Loucy (cell line): ENCODE measurements around the gene PROB1.

ENCODE experiments used
- H2AFZ ChIP-seq: fragments of 200-600 bp; sonication (generic); 2 replicates; pipeline ENCODE4 v1.6.0; 2016; ENCODE audit warnings: antibody characterized with exemption, mild to moderate bottlenecking, low read length, moderate library complexity
- H3F3A ChIP-seq: fragments of 200-600 bp; 2 replicates; pipeline ENCODE4 v1.6.0; 2016; ENCODE audit warnings: antibody characterized with exemption, low read depth, mild to moderate bottlenecking
- H3K27me3 ChIP-seq: fragments of 200-600 bp; sonication (generic); 2 replicates; pipeline ENCODE4 v1.6.1; 2014; ENCODE audit warnings: low read length, mild to moderate bottlenecking; ENCODE audit not compliant: insufficient read depth, poor library complexity, severe bottlenecking
- H3K36me3 ChIP-seq: fragments of 200-600 bp; sonication (generic); 2 replicates; pipeline ENCODE4 v1.6.1; 2016; ENCODE audit warnings: low read length; ENCODE audit not compliant: insufficient read depth
- H3K4me1 ChIP-seq: fragments of 200-600 bp; sonication (generic); 2 replicates; pipeline ENCODE4 v1.5.1; 2014; ENCODE audit warnings: low read length, mild to moderate bottlenecking; ENCODE audit not compliant: insufficient read depth, poor library complexity, severe bottlenecking
- H3K4me2 ChIP-seq: fragments of 200-600 bp; sonication (generic); 2 replicates; pipeline ENCODE4 v1.6.0; 2014; ENCODE audit warnings: antibody characterized with exemption, low read length, low read depth, mild to moderate bottlenecking; ENCODE audit not compliant: poor library complexity, severe bottlenecking
- H3K4me3 ChIP-seq: fragments of 200-600 bp; sonication (generic); 2 replicates; pipeline ENCODE4 v1.5.1; 2014; ENCODE audit warnings: low read length, mild to moderate bottlenecking, mixed read lengths; ENCODE audit not compliant: poor library complexity, severe bottlenecking
- H3K79me2 ChIP-seq: fragments of 200-600 bp; sonication (generic); 2 replicates; pipeline ENCODE4 v1.6.1; 2014; ENCODE audit warnings: low read length; ENCODE audit not compliant: insufficient read depth
- H3K9ac ChIP-seq: fragments of 200-600 bp; sonication (generic); 2 replicates; pipeline ENCODE4 v1.6.0; 2014; ENCODE audit warnings: mild to moderate bottlenecking, low read depth, low read length, moderate library complexity; ENCODE audit not compliant: poor library complexity, severe bottlenecking
- H3K9me2 ChIP-seq: fragments of 200-600 bp; sonication (generic); replicated peaks from 2 replicates; pipeline ENCODE4 v1.6.1; 2016; ENCODE audit warnings: low read depth, low read length, mixed read lengths
- H3K9me3 ChIP-seq: fragments of 200-600 bp; sonication (generic); 2 replicates; pipeline ENCODE4 v1.6.1; 2014; ENCODE audit warnings: mild to moderate bottlenecking, antibody characterized with exemption, low read length, low read depth; ENCODE audit not compliant: insufficient read depth
- H4K20me1 ChIP-seq: fragments of 200-600 bp; sonication (generic); 2 replicates; pipeline ENCODE4 v1.6.0; 2014; ENCODE audit warnings: antibody characterized with exemption, low read length, mild to moderate bottlenecking; ENCODE audit not compliant: insufficient read depth, poor library complexity, severe bottlenecking
- CTCF ChIP-seq: fragments of 200-600 bp; sonication (generic); conservative IDR thresholded peaks from 2 replicates; pipeline ENCODE4 v1.5.1; 2014; ENCODE audit warnings: mild to moderate bottlenecking, antibody characterized with exemption, low read length
- EZH2phosphoT487 ChIP-seq: fragments of 200-600 bp; IDR thresholded peaks from 2 replicates; pipeline ENCODE4 v1.6.1; 2018; ENCODE audit warnings: antibody characterized with exemption, mild to moderate bottlenecking, moderate library complexity, borderline replicate concordance

The PROB1 gene

GRCh38 chr5:139392678-139393496 lies 2.0 kb downstream of the PROB1 start:
- H3K9me3 ChIP-seq, result no peaks in the 10 kb centered on the region
- peak overlapping the region; percentile 96 for H3K4me3 ChIP-seq
- H3F3A ChIP-seq, result 0 out of 2 replicates have a peak, but pooled peaks cover under 1% of the 10 kb centered on the region
- H3K9ac ChIP-seq, result peak overlapping the region; percentile 99
- 0 out of 2 replicates have a peak, but pooled peaks cover 6% of the 10 kb centered on the region for H3K36me3 ChIP-seq
- H3K27me3 ChIP-seq, result peaks cover 8% of the 10 kb centered on the region
- peak overlapping the region; percentile 92 for H2AFZ ChIP-seq
- H3K79me2 ChIP-seq, result peaks cover 73% of the 10 kb centered on the region
- TF ChIP-seq EZH2phosphoT487, result no peak
- peak; percentile 73 for TF ChIP-seq CTCF
- no peaks in the 10 kb centered on the region for H3K9me2 ChIP-seq
- peaks cover 14% of the 10 kb centered on the region for H4K20me1 ChIP-seq
- peaks cover 39% of the 10 kb centered on the region for H3K4me1 ChIP-seq
- H3K4me2 ChIP-seq, result peak overlapping the region; percentile 87

DNA sequence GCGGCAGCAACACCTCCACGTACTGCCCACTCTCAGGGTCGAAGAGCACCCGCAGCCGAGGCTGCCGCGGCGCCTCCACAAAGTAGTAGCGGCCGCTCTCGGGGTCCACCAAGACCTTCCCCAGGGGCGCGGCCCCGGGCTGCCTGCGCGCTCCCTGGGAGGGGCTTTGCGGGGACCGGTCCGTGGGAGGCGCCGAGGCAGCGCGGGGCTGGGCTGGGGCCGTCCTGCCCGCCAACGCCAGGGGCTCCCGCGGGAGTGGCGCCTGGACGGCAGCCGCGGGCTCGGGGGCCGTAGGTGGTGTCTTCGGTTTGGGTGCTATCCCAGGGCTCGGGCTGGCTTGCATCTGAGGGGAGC lies 2.6 kb downstream of the PROB1 start:
- Histone ChIP-seq H3K4me3 (peak overlapping the region; percentile 96), H3K27me3 (peaks cover 8% of the 10 kb centered on the region), H3F3A (0 out of 2 replicates have a peak, but pooled peaks cover 3% of the 10 kb centered on the region), H4K20me1 (peaks cover 18% of the 10 kb centered on the region), H3K9me3 (no peaks in the 10 kb centered on the region), H2AFZ (peak overlapping the region; percentile 50; the same call in 1 of the 2 replicates), H3K79me2 (peaks cover 79% of the 10 kb centered on the region), H3K4me2 (peak overlapping the region; percentile 87), H3K4me1 (peaks cover 44% of the 10 kb centered on the region), H3K9me2 (no peaks in the 10 kb centered on the region), H3K36me3 (0 out of 2 replicates have a peak, but pooled peaks cover 7% of the 10 kb centered on the region), H3K9ac (peak overlapping the region; percentile 99)
- TF ChIP-seq CTCF, result no peak
- no peak for TF ChIP-seq EZH2phosphoT487

- Histone ChIP-seq H3K36me3 (peaks cover 7% of the 10 kb centered on the region; the same call in 1 of the 2 replicates), H4K20me1 (peaks cover 22% of the 10 kb centered on the region), H3K9me2 (no peaks in the 10 kb centered on the region), H3K4me2 (peak overlapping the region; percentile 87), H2AFZ (peak overlapping the region; percentile 50; the same call in 1 of the 2 replicates), H3K9me3 (no peaks in the 10 kb centered on the region), H3K4me3 (peak overlapping the region; percentile 96), H3K9ac (peak overlapping the region; percentile 99), H3K27me3 (peaks cover 8% of the 10 kb centered on the region), H3F3A (0 out of 2 replicates have a peak, but pooled peaks cover 3% of the 10 kb centered on the region), H3K79me2 (peaks cover 84% of the 10 kb centered on the region), H3K4me1 (peaks cover 50% of the 10 kb centered on the region)
- TF ChIP-seq CTCF, result no peak
- TF ChIP-seq EZH2phosphoT487, result no peak
These were observed 3.2 kb downstream of the PROB1 start for GRCh38 chr5:139391570-139392323.
